Omental fat pad (tissue), 4 donors: Measurements from ENCODE around the gene OLFML3. TPM values are rescaled to one million over a fixed set of nuclear protein-coding genes. Genes with fewer than 3 reads are reported as not detected.
A peak's percentile ranks its signal among the peaks of the same experiment; 100 is the strongest.

Experiments
- ATAC-seq: fragments of 150-250 bp; one replicate; pipeline ENCODE4 v1.9.1; 2016; ENCODE audit warnings: mild to moderate bottlenecking, moderate library complexity; ENCODE audit not compliant: low FRiP score
- DNase-seq: peaks from one replicate; pipeline ENCODE4 v3.0.0-alpha.2; 2019; ENCODE audit warnings: low spot score
- CTCF ChIP-seq, 3 donors: fragments of 450-650 bp; IDR thresholded peaks; one replicate each; pipeline ENCODE4 v1.5.1; 2016 to 2017; ENCODE audit warnings: antibody characterized with exemption in 3 of 3, mild to moderate bottlenecking in 3 of 3, moderate library complexity in 2 of 3
- total RNA-seq, 4 donors: library from RNA; depleted of rRNA; stranded (reverse); fragments of >200 nt; gene quantifications; one replicate each; pipeline ENCODE4 v1.1.0, GENCODE V29; 2016

OLFML3 gene
- total RNA-seq, 4 donors from 2014 or later: 54.4 to 173 (median 90.6) TPM

GRCh38 chr1:113975211-113975895, 3.9 kb upstream of the OLFML3 start:
- DNase-seq (no peak), ATAC-seq (no peak)
- no peak for TF ChIP-seq CTCF (IDR thresholded peaks at IDR 0.05)

GRCh38 chr1:113976609-113977278, 2.5 kb upstream of the OLFML3 start:
- no peak for ATAC-seq
- TF ChIP-seq CTCF (IDR thresholded peaks at IDR 0.05): no peak
- DNase-seq: no peak

- no peak for DNase-seq
- no peak for ATAC-seq
- TF ChIP-seq CTCF (IDR thresholded peaks at IDR 0.05): no peak
Measured at GRCh38 chr1:113977906-113978305, 1.4 kb upstream of the OLFML3 start.

- DNase-seq (peak; percentile 35), ATAC-seq (no peak)
- TF ChIP-seq CTCF (IDR thresholded peaks at IDR 0.05): no peak
Measured at GRCh38 chr1:113980110-113980509, 836 bp downstream of the OLFML3 start.

GRCh38 chr1:113981962-113982931, 3.0 kb downstream of the OLFML3 start:
- ATAC-seq (peak; percentile 55), DNase-seq (no peak)
- TF ChIP-seq CTCF (IDR thresholded peaks at IDR 0.05): no peak

- ATAC-seq (no peak), DNase-seq (no peak)
- TF ChIP-seq CTCF (IDR thresholded peaks at IDR 0.05): no peak
Measured at GRCh38 chr1:113982949-113983348, 3.7 kb downstream of the OLFML3 start.
